HG03103 (cell line): ENCODE measurements around the gene DISC1.

Experiments
- ATAC-seq: cut with Tn5 transposase; IDR thresholded peaks from one replicate; pipeline ENCODE4 v1.9.1; 2021; ENCODE audit warnings: low read depth; ENCODE audit not compliant: unreplicated experiment

DISC1 gene

GRCh38 chr1:232046451-232047306 lies 420.1 kb downstream of the DISC1 start:
- no peak for ATAC-seq

- no peak for ATAC-seq
Observed at GRCh38 chr1:232047473-232047872, 420.9 kb downstream of the DISC1 start.

- ATAC-seq = no peak
Observed at GRCh38 chr1:232048481-232048880, 421.9 kb downstream of the DISC1 start.

GRCh38 chr1:232049335-232049734 lies 422.7 kb downstream of the DISC1 start:
- ATAC-seq = no peak

DNA sequence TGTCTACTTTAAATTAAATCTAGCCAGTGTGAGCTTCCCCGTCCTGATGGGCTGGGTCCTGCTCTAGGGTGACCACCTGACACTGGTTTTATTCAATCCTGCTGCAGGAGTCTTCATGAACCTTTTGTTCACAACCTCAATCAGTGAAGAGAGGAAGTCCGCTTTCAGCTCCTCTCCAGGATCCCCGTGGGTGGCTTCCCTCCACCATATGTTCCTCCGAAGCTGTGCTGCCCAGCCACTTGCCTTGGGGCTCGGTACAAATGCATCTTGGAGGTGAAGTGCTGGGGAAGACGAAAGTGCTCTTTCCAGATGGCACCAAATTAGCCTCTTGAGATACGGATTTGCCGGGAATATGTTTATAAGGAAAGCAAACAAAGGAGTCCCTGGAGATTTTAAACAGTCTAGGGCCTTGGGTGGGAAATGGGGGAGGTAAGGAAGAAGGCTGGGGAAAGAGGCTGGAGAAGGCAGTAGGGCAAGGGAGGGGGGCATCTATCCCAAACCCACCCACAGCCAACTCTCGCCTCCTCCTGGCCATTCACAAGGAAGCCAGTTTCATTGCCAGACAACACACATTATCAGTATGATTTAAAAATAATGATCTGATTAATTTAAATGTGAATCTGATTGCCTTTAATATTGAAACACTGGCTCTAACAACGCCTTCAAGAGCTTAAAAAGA lies 430.8 kb downstream of the DISC1 start:
- no peak for ATAC-seq

GRCh38 chr1:232057896-232058274 lies 431.3 kb downstream of the DISC1 start:
- no peak for ATAC-seq

- ATAC-seq = no peak
Observed at GRCh38 chr1:232059726-232060374, 433.3 kb downstream of the DISC1 start.

GRCh38 chr1:232062967-232063366 lies 436.4 kb downstream of the DISC1 start:
- ATAC-seq = no peak

- no peak for ATAC-seq
Observed at GRCh38 chr1:232066521-232066920, 439.9 kb downstream of the DISC1 start.

DNA sequence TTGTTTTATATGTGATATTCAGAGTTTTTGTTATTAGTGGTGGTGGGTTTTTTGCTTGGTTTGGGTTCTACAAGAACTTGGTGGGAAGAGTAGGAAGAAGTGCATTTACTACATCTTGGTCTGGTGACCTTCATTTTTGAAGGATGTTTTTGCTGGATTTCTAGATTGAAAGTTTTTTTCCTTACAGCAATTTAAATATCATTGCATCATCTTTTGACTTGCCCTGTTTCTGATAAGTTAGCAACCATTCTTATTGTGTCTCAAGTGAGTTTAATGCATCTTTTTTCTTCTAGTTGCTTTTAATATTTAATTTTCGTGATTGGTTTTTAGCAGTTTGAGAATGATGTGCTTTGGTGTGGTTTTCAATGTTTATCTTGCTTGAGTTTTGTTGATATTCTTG lies 447.7 kb downstream of the DISC1 start:
- no peak for ATAC-seq

DNA sequence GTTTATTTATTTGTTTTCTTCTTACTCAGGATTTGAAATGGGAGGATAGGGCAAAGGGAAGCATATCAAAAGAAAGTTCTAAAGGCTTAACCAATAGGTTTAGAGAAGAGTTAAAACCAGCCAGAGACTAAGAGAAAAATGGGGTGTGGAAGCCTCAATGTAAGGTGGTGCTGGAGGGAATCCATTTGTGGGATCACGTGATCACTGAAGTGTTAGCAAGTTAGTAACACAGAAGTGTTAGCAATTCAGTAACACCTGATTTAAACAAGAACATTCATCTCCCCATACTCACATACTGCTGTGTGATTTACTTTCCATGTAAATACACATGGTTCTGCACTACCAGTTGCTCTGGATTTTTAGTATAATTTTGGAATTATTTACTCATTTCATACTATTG lies 451.2 kb downstream of the DISC1 start:
- ATAC-seq = no peak

DNA sequence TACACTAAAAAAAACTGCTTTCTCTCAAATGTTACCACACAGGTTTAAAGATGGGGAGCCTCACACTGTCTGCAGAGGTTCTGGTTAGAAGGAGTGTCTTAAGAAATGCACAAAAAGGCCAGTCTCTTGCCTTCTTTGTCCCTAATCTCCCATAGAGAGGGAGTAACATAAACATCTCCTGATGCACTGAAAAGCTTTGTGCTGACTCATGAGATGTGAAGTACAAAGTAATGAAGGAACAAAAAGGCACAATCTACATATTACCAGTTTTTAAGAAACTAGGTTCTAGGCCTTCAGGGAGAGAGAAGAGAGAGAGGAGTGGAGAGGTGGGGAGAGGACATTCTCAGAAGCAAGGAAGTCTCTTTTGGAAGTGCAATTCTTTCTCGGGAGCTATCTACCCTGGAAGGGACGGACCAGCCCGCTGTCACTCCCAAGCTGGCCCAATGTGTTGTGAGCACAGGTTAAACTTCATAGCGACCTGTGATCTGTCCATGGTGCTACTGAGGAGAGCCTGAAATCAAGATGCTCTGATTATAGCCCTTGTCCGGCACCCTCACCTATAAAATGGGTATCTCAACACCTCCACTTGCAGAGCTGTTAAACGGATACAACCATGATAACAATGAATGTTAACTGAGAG lies 458.1 kb downstream of the DISC1 start:
- no peak for ATAC-seq

DNA sequence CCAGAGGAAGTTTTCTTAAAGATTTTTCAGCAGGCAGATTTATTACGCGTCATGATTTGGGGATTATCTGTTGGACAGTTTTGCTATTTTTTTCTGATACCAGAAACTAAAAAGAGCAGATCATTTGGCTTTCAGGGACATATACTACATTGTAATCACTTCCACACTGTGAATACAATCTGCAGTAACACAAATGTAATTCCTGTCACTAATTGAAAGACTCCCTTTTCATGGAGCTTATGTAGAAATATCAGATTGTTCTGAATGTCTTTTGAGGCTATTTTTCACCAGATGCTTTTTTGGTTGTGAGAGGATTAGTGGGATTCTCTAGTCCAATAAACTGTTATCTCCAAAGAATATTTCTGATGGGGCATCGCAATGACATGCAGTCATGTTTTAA lies 464.2 kb downstream of the DISC1 start:
- no peak for ATAC-seq
